ENCODE results near the gene GAL3ST3.
A peak's percentile ranks its signal among the peaks of the same experiment; 100 is the strongest.

The GAL3ST3 gene

DNA sequence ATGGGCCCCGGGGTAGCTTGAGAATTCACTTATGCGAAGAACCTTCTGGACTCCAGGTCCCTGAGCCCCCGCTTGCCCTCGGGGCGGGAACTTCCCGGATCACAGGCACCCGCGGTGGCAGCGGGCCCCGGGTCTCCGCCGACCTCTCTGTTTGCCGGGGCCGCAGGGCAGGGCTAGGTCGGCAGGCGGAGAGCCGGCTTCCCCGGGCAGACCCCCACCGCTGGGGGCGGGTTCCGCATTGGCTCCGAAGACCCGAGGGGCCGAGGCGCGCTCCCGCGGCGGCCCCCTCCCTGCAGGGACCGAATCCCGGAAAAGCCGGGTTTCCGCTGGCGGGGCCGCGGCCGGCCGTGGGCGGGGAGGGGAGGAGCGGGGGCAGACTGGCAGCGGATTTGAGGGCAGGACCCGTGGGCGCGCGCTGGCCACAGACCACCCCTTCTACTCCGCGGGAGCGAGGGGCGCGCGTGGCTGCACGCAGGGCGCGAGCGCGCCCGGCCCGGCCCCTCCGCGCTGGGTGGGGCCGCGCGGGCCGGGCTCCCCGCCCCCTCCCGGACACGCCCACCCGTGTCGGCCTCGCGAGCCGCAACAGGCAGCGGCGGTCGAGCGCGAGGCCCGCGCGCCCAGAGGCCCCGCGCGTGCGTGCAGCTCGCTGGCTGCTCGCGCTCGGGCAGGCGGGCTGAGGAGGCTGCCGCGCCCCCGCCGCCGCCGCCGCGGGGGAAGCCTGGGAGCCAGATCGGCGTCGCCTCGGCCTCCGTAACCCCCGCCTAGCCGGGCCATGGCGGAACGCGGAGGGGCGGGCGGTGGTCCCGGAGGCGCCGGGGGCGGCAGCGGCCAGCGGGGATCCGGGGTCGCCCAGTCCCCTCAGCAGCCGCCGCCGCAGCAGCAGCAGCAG is 21.0 kb upstream of the GAL3ST3 start, which contains the start of gene PACS1:
TSS of gene PACS1 (plus strand) at position 558 of the 889 bp plus-strand sequence. CDS start at position 773, 215 bp downstream.
- peak; percentile 71 to 79 for DNase-seq (ENCODE audit: low read depth in 2 of 2)

DNA sequence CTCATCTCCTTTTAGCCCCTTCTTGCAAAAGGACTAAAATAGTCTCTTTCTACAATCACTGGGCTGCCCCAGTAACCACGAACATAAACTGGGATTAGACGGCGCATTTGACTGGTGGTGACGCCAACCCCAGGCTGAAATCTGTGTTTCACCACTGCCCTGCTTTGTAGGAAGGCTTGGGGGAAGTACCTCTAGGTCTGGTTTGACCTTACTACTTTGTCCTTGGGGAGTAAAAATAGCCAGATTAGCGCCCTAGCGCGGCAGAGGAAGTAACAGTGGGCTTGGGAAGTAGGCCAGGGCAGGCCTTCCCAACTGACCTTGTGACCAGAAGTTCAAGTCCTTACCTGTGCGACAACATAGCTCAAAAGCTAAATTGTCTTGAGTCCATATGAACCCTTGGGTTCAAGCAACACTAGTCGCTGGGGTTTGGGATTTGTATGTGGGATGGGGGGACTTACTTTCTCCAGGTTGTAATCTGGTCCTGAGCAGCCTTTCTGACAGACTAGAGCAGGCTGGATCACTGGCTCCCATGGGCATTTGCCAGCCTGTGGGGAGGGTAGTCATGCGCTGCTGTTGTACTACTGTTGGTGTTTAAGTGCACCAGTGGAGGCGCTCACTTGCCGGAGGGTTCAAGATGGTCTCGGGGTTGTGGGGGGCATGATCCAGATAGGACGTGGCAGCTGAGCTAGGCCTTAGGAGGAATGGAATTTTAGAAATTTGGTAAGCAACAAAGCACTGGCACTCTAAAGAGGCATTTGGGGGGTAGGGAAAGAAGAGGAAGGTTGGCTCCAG is 20.2 kb upstream of the GAL3ST3 start:
- peak; percentile 8 to 15 for DNase-seq (ENCODE audit: low read depth in 2 of 2)

DNA sequence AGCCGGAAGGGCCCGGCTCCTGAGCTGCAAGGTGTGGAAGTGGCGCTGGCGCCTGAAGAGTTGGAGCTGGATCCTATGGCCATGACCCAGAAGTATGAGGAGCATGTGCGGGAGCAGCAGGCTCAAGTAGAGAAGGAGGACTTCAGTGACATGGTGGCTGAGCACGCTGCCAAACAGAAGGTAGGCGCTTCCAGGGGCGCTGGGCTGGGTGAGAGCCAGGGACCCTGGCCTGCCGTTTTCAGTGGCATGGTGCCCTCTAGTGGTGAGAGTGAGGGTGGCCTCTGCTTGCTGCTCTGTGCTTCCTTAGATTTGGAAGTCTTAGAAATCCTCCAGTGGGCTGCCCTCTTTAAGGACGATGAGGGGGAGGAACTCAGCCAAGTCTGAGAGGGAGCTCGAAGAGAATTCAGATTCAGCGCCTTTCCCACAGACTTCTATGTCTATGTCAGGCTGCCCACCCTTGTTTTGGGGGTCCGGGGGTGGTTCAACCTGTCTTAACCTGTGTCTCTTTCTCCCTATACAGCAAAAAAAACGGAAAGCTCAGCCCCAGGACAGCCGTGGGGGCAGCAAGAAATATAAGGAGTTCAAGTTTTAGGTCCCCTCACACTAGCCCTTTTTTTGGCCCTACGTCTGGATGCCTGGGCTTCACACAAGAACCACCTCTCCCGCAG is 19.3 kb upstream of the GAL3ST3 start:
- peak; percentile 58 to 63 for DNase-seq (ENCODE audit: low read depth in 2 of 2)

DNA sequence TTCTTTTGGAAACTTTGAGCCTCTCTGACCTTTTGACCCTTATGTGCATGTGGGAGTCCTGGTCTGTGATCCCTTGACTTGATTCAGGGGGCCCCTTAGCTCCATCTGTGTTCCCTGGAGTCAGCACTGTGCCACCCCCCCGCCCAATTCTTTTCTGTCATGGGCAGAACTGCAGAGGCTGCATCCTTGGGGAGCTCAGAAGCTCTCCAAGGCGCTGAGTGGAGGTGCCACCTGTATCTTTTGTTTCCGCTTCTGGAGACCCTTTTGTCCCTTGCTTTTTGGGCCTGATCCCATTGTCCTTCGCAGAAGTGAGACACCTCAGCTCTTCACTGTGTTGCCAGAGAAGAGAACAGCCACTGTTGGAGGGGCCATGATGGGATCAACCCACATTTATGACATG is 18.7 kb upstream of the GAL3ST3 start:
- no peak for DNase-seq (ENCODE audit: low read depth in 2 of 2)

DNA sequence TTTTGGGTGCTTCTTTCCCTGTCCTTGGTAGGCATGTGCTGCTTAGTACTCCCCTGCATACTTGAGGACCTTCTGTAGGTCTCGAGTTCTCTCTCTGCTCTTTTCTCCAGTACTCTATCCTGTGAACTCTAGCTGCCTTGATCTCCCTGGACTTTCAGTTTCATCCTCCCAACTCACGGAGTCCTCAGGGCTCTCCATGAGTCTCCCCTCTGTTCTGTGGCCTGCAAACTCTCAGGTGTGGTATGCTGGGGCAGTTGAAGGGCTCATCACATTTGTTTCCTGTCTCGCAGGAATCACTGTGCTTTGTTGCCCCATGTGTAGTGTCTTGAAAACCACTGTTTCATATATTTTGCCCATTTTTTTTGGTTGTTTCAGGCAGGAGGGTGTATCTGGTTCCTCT is 17.8 kb upstream of the GAL3ST3 start:
- no peak for DNase-seq (ENCODE audit: low read depth in 2 of 2)

GRCh38 chr11:66064571-66064970 is 15.6 kb upstream of the GAL3ST3 start:
- no peak for DNase-seq (ENCODE audit: low read depth in 2 of 2)

DNA sequence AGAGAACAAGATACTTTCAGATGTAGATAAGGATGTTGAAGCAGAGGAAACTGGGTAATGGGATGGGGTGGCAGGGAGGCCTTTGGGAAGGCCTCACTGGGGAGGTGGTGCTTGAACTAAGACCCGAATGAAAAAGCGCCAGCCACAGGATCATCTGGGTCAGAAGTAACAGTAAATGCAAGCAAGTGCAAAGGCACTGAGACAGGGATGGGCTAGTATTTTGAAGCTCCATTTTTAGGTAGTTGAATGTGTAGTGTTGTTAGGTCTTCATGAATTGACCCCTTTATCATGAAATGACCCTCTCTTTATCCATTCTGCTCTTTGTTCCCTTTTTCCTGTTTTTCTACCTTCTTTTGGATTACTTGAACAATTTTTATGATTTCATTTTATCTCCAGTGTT is 14.9 kb upstream of the GAL3ST3 start:
- no peak for DNase-seq (ENCODE audit: low read depth in 2 of 2)

- no peak for DNase-seq (ENCODE audit: low read depth in 2 of 2)
These were observed 13.4 kb upstream of the GAL3ST3 start for GRCh38 chr11:66062408-66062807.

DNA sequence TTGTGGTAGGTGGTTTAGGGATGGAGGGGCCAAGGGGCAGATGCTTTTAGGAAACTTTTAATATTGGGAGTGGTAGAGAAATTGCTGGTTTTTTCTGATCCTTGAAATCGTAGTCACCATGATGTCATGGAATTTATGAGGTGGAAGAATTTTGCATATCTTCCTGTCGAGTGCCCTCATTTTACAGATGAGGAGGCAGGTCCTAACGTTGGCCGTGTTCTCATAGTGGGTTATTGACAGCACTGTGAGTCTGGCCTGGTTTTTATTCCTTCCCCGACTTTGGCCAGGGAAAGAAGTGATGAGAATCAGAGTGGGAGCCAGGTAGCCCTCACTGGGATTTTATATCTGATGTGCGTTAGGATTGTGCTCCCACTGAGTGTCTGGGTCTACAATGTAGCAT is 12.3 kb upstream of the GAL3ST3 start:
- no peak for DNase-seq (ENCODE audit: low read depth in 2 of 2)

GRCh38 chr11:66059966-66060680 is 11.2 kb upstream of the GAL3ST3 start:
- no peak for DNase-seq (ENCODE audit: low read depth in 2 of 2)

- DNase-seq (ENCODE audit: low read depth in 2 of 2): no peak
These were observed 7.5 kb upstream of the GAL3ST3 start for GRCh38 chr11:66056501-66056900.

- no peak for DNase-seq (ENCODE audit: low read depth in 2 of 2)
These were observed 6.1 kb upstream of the GAL3ST3 start for GRCh38 chr11:66055021-66055420.

DNA sequence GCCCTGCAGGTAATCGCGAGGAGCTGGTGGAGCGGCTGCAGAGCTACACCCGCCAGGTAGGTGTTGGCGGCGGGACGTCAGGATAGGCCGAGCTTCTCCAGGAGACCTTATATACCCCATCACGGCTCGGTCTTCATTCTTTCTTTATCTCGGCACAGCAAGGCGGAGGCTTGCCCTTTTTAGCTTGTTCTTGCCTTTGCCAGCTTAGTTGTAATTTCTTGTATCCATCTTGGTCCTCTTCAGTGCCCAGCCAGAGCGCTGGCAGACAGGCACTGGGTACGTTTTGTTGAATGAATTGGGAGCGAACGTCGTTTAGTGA is 3.7 kb upstream of the GAL3ST3 start:
- no peak for DNase-seq (ENCODE audit: low read depth in 2 of 2)

GRCh38 chr11:66051766-66052663 is 3.1 kb upstream of the GAL3ST3 start, which contains the start of gene SF3B2:
TSS of gene SF3B2 (plus strand) at chr11:66052364. CDS start at chr11:66052385, 21 bp downstream.
- DNase-seq (ENCODE audit: low read depth in 2 of 2): peak; percentile 97 to 98

- DNase-seq (ENCODE audit: low read depth in 2 of 2): no peak
These were observed 2.4 kb upstream of the GAL3ST3 start for GRCh38 chr11:66051371-66051765.

- DNase-seq (ENCODE audit: low read depth in 2 of 2): no peak
These were observed 1.7 kb upstream of the GAL3ST3 start for GRCh38 chr11:66050581-66051231.

- DNase-seq (ENCODE audit: low read depth in 2 of 2): no peak
These were observed 1.2 kb downstream of the GAL3ST3 start for GRCh38 chr11:66047541-66048365.

GRCh38 chr11:66046901-66047300 is 2.1 kb downstream of the GAL3ST3 start:
- DNase-seq (ENCODE audit: low read depth in 2 of 2): no peak

DNA sequence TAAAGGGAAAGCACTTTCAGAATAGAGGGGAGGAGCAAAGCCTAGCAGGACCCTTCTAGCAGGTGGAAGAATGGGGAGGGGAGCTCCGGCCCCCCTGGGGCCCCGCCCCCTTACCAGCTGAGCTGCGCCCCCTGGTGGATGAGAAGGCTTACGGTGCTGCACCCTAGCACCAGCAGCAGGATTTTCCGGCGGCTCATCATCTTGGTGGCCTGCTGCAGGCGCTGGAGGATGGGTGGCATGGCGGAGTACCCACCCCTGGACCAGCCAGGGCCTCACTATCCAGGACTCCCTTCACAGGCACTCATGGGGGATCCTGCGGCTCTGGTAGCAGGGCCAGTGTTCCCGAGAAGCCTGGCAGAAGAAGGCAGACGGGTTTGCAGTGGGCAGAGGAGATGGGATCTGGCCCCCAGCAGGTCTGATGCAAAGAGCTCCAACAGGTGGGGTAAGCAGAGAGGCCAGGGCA is 3.8 kb downstream of the GAL3ST3 start:
- DNase-seq (ENCODE audit: low read depth in 2 of 2): peak; percentile 62 to 68
